ENCODE data around the gene CYB5R3. TPM values are rescaled to one million over a fixed set of nuclear protein-coding genes. Genes with fewer than 3 reads are reported as not detected.

Gene CYB5R3
- total RNA-seq, 1 donor from 2014 or later = 383 TPM

DNA sequence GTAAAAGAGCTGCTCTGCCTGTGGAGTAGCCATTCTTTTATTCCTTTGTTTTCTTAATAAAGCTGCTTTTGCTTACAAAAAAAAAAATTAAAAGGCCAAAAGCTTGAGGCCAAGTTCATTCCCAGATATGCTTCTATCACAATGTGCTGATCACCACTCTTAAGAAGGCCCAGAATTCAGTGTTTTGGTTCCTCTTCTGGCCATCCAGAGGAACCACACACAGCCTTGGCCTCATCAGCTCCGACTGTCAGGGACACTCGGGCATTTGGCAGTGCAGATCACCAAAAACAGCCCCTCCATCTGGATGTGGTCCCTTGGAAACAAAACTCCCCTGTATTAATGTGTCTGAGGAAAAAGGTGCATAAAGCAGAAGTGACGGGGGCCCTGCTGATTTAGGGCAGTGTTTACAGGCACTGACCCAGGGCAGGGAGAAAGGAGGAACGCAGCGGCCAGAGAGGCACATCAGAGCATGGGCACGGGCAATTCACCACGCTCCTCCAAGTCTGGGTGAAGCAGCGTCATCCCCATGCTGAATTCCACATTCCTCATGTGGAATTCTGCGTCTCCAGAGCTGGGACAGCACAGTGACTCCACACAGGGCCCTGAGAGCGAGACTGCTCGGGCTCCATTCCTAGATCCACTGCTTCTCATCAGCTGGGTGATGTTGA, 52.2 kb downstream of the CYB5R3 start:
- Mint-ChIP-seq H3K4me3 (ENCODE audit: unreplicated experiment) (no peak overlapping the region), H3K27ac (ENCODE audit: unreplicated experiment) (no peak overlapping the region), H3K9me3 (ENCODE audit: low read depth) (no peaks in the 10 kb centered on the region)

DNA sequence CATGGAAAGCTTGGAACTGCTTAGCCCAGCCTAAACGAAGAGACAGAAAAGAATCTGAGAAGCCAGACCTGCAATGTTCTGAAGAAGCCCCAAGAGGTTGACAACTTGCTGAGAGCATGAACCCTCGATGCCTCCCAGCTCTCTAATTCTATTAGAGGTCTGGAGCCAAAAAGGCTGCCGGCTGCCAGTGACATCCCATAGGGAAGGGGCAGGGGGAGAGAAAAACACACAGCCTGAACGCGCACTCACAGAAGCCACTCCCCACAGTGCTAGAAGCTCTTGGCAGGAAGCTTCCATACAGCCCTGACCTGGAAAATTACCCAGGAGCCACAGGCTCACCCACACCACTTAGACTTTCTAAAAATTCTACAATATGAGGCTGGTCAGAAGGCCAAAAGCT, 52.9 kb downstream of the CYB5R3 start:
- Mint-ChIP-seq H3K27ac (ENCODE audit: unreplicated experiment) (no peak overlapping the region), H3K9me3 (ENCODE audit: low read depth) (no peaks in the 10 kb centered on the region), H3K27me3 (ENCODE audit: low read depth) (no peaks in the 10 kb centered on the region), H3K4me3 (ENCODE audit: unreplicated experiment) (no peak overlapping the region), H3K4me1 (ENCODE audit: low read depth) (no peaks in the 10 kb centered on the region), H3K36me3 (ENCODE audit: low read depth) (peaks cover 38% of the 10 kb centered on the region)
- TF ChIP-seq, protein P1, sequence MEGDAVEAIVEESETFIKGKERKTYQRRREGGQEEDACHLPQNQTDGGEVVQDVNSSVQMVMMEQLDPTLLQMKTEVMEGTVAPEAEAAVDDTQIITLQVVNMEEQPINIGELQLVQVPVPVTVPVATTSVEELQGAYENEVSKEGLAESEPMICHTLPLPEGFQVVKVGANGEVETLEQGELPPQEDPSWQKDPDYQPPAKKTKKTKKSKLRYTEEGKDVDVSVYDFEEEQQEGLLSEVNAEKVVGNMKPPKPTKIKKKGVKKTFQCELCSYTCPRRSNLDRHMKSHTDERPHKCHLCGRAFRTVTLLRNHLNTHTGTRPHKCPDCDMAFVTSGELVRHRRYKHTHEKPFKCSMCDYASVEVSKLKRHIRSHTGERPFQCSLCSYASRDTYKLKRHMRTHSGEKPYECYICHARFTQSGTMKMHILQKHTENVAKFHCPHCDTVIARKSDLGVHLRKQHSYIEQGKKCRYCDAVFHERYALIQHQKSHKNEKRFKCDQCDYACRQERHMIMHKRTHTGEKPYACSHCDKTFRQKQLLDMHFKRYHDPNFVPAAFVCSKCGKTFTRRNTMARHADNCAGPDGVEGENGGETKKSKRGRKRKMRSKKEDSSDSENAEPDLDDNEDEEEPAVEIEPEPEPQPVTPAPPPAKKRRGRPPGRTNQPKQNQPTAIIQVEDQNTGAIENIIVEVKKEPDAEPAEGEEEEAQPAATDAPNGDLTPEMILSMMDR (IDR thresholded peaks at IDR 0.05) = no peak
- no peak for DNase-seq (ENCODE audit: low spot score)

More for the DNA sequence above, 52.2 kb downstream of the CYB5R3 start:
- Mint-ChIP-seq H3K4me1 (ENCODE audit: low read depth) (no peaks in the 10 kb centered on the region), H3K36me3 (ENCODE audit: low read depth) (peaks cover 41% of the 10 kb centered on the region), H3K27me3 (ENCODE audit: low read depth) (no peaks in the 10 kb centered on the region)
- TF ChIP-seq, protein P1 (IDR thresholded peaks at IDR 0.05) = no peak
- no peak for DNase-seq (ENCODE audit: low spot score)

DNA sequence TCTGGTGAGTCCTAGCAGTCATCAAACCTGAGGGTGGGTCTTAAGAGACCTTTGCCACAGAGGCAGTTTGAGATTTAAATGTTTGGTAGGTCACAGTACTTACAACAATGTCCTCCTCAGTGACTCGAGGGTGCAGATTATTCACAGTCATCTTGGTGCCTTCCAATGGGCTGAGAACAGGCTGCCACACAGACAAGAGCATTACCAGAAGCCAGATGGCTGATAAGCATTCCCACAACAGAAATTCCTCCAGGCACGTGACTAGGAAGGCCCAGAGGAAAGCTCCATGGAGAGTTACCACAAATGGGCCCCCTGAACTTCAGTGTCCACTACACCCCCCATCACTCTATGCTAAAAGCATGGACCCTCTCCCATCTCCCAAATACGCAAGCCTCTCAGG, 53.8 kb downstream of the CYB5R3 start:
- Mint-ChIP-seq H3K36me3 (ENCODE audit: low read depth) (peaks cover 35% of the 10 kb centered on the region), H3K9me3 (ENCODE audit: low read depth) (no peaks in the 10 kb centered on the region), H3K27me3 (ENCODE audit: low read depth) (no peaks in the 10 kb centered on the region), H3K4me3 (ENCODE audit: unreplicated experiment) (no peak overlapping the region), H3K27ac (ENCODE audit: unreplicated experiment) (no peak overlapping the region), H3K4me1 (ENCODE audit: low read depth) (no peaks in the 10 kb centered on the region)
- DNase-seq (ENCODE audit: low spot score) = no peak
- TF ChIP-seq, protein P1 (IDR thresholded peaks at IDR 0.05) = no peak

DNA sequence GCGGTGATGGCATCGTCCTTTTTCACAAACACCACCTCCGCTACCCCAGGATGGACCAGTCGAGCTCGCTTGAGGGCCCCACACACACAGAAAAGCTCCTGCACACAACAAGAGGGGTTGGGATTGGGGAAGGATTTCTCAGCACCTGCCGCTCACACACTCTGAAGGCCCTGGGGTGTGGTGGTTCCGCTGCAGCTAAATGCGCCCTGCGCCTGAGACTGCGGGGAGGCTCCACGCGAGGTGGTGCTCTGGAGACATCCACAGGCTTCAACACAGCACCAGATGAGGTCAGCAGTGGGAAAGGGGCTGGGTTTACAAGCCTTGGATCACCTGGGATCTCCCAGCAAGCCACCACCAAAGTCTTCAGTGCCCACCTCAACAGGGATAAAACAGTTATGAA, 57.2 kb downstream of the CYB5R3 start:
- peaks cover 31% of the 10 kb centered on the region for H3K36me3 Mint-ChIP-seq (ENCODE audit: low read depth)
- no peaks in the 10 kb centered on the region for H3K9me3 Mint-ChIP-seq (ENCODE audit: low read depth)
- no peaks in the 10 kb centered on the region for H3K27me3 Mint-ChIP-seq (ENCODE audit: low read depth)
- TF ChIP-seq, protein P1 (IDR thresholded peaks at IDR 0.05) = no peak
- no peak overlapping the region for H3K27ac Mint-ChIP-seq (ENCODE audit: unreplicated experiment)
- no peaks in the 10 kb centered on the region for H3K4me1 Mint-ChIP-seq (ENCODE audit: low read depth)
- DNase-seq (ENCODE audit: low spot score) = no peak
- H3K4me3 Mint-ChIP-seq (ENCODE audit: unreplicated experiment) = no peak overlapping the region

DNA sequence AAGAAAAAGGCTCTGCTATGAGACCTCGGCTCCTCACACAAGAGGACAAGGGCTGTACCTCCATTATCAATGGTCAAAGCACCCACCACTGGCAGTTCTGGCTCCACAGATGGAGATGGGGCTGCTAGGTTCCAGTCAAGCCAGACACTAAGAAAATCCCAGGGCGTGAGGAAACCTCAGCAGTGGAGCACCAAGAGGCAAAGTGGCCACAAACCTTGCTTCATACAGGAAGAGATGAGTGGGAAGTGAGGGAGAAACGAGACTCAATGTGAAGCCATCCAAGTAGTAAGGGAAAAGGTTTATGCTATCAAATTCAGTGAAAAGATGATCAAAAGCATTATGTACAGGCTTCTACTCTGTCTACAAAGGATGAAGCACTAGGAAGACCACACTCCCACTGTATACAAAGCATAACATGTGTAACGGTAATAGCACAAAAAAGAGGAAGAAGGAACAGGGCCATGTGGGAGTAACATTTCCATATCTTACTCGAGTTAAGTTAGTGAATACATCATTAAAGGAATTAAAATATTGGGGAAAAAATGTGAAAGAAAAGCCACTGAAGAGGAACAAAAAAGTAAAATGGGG, 61.5 kb downstream of the CYB5R3 start:
- H3K27ac Mint-ChIP-seq (ENCODE audit: unreplicated experiment) = no peak overlapping the region
- TF ChIP-seq, protein P1 (IDR thresholded peaks at IDR 0.05) = no peak
- no peaks in the 10 kb centered on the region for H3K4me1 Mint-ChIP-seq (ENCODE audit: low read depth)
- DNase-seq (ENCODE audit: low spot score) = no peak
- H3K27me3 Mint-ChIP-seq (ENCODE audit: low read depth) = no peaks in the 10 kb centered on the region
- H3K9me3 Mint-ChIP-seq (ENCODE audit: low read depth) = no peaks in the 10 kb centered on the region
- H3K36me3 Mint-ChIP-seq (ENCODE audit: low read depth) = peaks cover 27% of the 10 kb centered on the region
- H3K4me3 Mint-ChIP-seq (ENCODE audit: unreplicated experiment) = no peak overlapping the region
